HepG2 (cell line): ENCODE measurements around the gene SDCCAG8. TPM values are rescaled to one million over a fixed set of nuclear protein-coding genes. Genes with fewer than 3 reads are reported as not detected.

Experiments used
- MIER3 ChIP-seq: IDR thresholded peaks from 2 replicates; pipeline ENCODE4 v1.6.1; 2016; ENCODE audit warnings: missing compliant biosample characterization, borderline replicate concordance
- NKX3-1 ChIP-seq: sonication (generic); formaldehyde crosslinking; IDR thresholded peaks from 2 replicates; pipeline ENCODE4 v1.5.0; 2020; ENCODE audit warnings: missing genetic modification reagents
- NR1H2 ChIP-seq: sonication (generic); formaldehyde crosslinking; IDR thresholded peaks from 2 replicates; pipeline ENCODE4 v1.8.1; 2022; ENCODE audit warnings: low read depth, missing genetic modification reagents, borderline replicate concordance
- PHB2 ChIP-seq: fragments of 450-650 bp; IDR thresholded peaks from 2 replicates; pipeline ENCODE4 v1.6.1; 2018; ENCODE audit not compliant: partially characterized antibody
- RBAK ChIP-seq: sonication (generic); formaldehyde crosslinking; IDR thresholded peaks from 2 replicates; pipeline ENCODE4 v1.5.1; 2020; ENCODE audit warnings: mild to moderate bottlenecking, missing genetic modification reagents
- TAF1 ChIP-seq: sonication (generic); formaldehyde crosslinking; IDR thresholded peaks from 2 replicates; pipeline ENCODE4 v1.4.0; 2020; ENCODE audit warnings: missing genetic modification reagents
- U2AF1 ChIP-seq: fragments of 200-400 bp; formaldehyde crosslinking; optimal IDR thresholded peaks from 2 replicates; pipeline ENCODE3; 2017; ENCODE audit warnings: mild to moderate bottlenecking, low read depth, low read length
- ZFP37 ChIP-seq: sonication (generic); formaldehyde crosslinking; IDR thresholded peaks from 2 replicates; pipeline ENCODE4 v1.4.0; 2020; ENCODE audit warnings: missing genetic modification reagents, borderline replicate concordance
- ZNF333 ChIP-seq: sonication (generic); formaldehyde crosslinking; IDR thresholded peaks from 2 replicates; pipeline ENCODE4 v1.4.0; 2020; ENCODE audit warnings: mild to moderate bottlenecking, missing genetic modification reagents, borderline replicate concordance
- ZNF496 ChIP-seq: sonication (generic); formaldehyde crosslinking; IDR thresholded peaks from 2 replicates; pipeline ENCODE4 v1.8.1; 2023; ENCODE audit warnings: mild to moderate bottlenecking, moderate library complexity, missing genetic modification reagents; ENCODE audit not compliant: insufficient replicate concordance
- polyA plus RNA-seq, 8 experiments: library from polyadenylated mRNA; depleted of rRNA in 3 of 8; stranded (reverse) in 7 of 8; unstranded in 1 of 8; fragments of >200 nt; fragmentation: Illumina TruSeq in 4 of 8; extraction: Trizol in 4 of 8; gene quantifications; 2 replicates each; pipeline versions ENCODE4 v1.2.1 to v1.2.3, GENCODE V29; 2011 to 2016; ENCODE audit warnings: low read depth in 4 of 8, missing spikeins in 1 of 8, mixed read lengths in 1 of 8; ENCODE audit not compliant: insufficient read depth in 1 of 8
- total RNA-seq, 5 experiments: library from RNA; depleted of rRNA; stranded (reverse); fragments of >200 nt; fragmentation: Illumina TruSeq; extraction: Trizol; gene quantifications; 2 replicates each; pipeline ENCODE4 v1.2.3, GENCODE V29; 2016; ENCODE audit warnings: low read depth in 1 of 5
- TF ChIP-seq, protein P1 (sequence below), 2 experiments: sonication (generic) in 1 of 2; formaldehyde crosslinking in 1 of 2; IDR thresholded peaks; 2 replicates each; pipeline versions ENCODE4 v1.4.0 to v1.6.1; 2016 to 2020; ENCODE audit warnings: borderline replicate concordance in 1 of 2, low read depth in 1 of 2, mild to moderate bottlenecking in 1 of 2, missing genetic modification reagents in 1 of 2
- TF ChIP-seq, protein P2 (sequence below), 2 experiments: sonication (generic) in 1 of 2; formaldehyde crosslinking in 1 of 2; IDR thresholded peaks; 2 replicates each; pipeline versions ENCODE4 v1.5.1 to v1.6.1; 2011 to 2020; ENCODE audit warnings: borderline replicate concordance in 1 of 2, low read depth in 1 of 2, low read length in 1 of 2, mild to moderate bottlenecking in 1 of 2, missing genetic modification reagents in 1 of 2, moderate library complexity in 1 of 2
- TF ChIP-seq, protein P3 (sequence below): sonication (generic); formaldehyde crosslinking; IDR thresholded peaks from 2 replicates; pipeline ENCODE4 v1.8.1; 2022; ENCODE audit warnings: low read depth, mild to moderate bottlenecking, missing genetic modification reagents
- TF ChIP-seq, protein P4 (sequence below): sonication (generic); formaldehyde crosslinking; IDR thresholded peaks from 2 replicates; pipeline ENCODE4 v1.5.1; 2020; ENCODE audit warnings: mild to moderate bottlenecking, missing genetic modification reagents

Gene SDCCAG8
- total and polyA plus RNA-seq, 2 of the 13 experiments (the other 11 are each of a cell fraction or from before 2014, with no cell fraction given): 9.5 to 13.4 TPM

DNA sequence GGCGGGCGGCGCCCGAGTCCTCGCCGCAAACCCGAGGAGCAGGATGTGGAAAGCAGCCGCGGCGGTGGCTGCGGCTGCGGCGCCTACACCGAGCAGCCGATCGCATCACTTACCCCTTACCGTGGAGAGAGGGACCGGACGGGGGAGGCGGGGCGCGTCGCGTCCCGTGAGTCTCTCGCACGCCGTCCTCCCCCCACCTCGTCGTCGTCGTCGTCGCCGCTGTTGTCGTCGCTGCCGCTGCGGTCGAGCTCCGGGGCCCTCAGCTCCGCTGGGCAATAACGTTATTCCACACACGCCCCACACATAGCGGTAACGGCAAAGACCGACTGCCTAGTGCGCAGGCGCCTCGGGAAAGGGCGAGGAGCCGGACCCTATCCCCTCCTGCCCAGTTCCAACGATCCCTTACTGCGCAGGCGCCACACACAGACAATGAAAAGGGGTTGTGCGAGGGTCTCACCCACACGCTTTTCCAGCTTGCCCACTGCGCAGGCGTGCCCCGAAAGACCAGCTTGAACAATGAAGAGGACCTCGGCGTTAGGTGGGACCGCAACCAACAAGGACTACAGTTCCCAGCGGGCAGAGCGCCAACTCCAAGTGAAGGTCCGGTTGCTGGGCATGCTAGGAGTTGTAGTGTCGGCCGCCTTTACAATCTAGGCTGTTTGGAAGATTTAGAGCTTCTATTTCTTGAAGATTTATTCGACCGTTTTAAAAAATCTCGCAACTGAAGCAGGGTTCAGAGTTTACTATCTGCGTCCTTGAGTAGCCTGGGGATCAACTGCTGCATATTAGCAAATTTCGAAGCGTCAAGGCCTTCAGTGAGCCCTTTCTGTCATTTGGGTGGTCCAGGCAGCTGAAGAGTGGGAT lies 682 bp upstream of the SDCCAG8 start, which contains the start of gene CEP170 (continued):
- no peak for TF ChIP-seq PHB2
- no peak for TF ChIP-seq NR1H2 (CRISPR knock-in tag)
- TF ChIP-seq, protein P1, sequence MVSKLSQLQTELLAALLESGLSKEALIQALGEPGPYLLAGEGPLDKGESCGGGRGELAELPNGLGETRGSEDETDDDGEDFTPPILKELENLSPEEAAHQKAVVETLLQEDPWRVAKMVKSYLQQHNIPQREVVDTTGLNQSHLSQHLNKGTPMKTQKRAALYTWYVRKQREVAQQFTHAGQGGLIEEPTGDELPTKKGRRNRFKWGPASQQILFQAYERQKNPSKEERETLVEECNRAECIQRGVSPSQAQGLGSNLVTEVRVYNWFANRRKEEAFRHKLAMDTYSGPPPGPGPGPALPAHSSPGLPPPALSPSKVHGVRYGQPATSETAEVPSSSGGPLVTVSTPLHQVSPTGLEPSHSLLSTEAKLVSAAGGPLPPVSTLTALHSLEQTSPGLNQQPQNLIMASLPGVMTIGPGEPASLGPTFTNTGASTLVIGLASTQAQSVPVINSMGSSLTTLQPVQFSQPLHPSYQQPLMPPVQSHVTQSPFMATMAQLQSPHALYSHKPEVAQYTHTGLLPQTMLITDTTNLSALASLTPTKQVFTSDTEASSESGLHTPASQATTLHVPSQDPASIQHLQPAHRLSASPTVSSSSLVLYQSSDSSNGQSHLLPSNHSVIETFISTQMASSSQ (IDR thresholded peaks at IDR 0.05; ENCODE audit: low read depth): no peak
- TF ChIP-seq, protein P1 (CRISPR knock-in tag; IDR thresholded peaks at IDR 0.05; ENCODE audit: borderline replicate concordance): peak; percentile 72; the same call in 1 of the 2 replicates
- no peak; the same call in 1 of the 2 replicates for TF ChIP-seq ZNF333 (CRISPR knock-in tag)
- TF ChIP-seq ZFP37 (CRISPR knock-in tag): no peak
- no peak for TF ChIP-seq NKX3-1
- no peak; the same call in none of the 2 replicates for TF ChIP-seq MIER3 (CRISPR knock-in tag)
- TF ChIP-seq, protein P2, sequence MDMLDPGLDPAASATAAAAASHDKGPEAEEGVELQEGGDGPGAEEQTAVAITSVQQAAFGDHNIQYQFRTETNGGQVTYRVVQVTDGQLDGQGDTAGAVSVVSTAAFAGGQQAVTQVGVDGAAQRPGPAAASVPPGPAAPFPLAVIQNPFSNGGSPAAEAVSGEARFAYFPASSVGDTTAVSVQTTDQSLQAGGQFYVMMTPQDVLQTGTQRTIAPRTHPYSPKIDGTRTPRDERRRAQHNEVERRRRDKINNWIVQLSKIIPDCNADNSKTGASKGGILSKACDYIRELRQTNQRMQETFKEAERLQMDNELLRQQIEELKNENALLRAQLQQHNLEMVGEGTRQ (IDR thresholded peaks at IDR 0.05; ENCODE audit: low read depth, low read length): no peak
- TF ChIP-seq, protein P2 (CRISPR knock-in tag; IDR thresholded peaks at IDR 0.05; ENCODE audit: borderline replicate concordance): no peak; the same call in 1 of the 2 replicates
- TF ChIP-seq U2AF1: no peak
- no peak for TF ChIP-seq ZNF496 (CRISPR knock-in tag)
- TF ChIP-seq TAF1 (CRISPR knock-in tag): peak; percentile 67
- TF ChIP-seq, protein P3, sequence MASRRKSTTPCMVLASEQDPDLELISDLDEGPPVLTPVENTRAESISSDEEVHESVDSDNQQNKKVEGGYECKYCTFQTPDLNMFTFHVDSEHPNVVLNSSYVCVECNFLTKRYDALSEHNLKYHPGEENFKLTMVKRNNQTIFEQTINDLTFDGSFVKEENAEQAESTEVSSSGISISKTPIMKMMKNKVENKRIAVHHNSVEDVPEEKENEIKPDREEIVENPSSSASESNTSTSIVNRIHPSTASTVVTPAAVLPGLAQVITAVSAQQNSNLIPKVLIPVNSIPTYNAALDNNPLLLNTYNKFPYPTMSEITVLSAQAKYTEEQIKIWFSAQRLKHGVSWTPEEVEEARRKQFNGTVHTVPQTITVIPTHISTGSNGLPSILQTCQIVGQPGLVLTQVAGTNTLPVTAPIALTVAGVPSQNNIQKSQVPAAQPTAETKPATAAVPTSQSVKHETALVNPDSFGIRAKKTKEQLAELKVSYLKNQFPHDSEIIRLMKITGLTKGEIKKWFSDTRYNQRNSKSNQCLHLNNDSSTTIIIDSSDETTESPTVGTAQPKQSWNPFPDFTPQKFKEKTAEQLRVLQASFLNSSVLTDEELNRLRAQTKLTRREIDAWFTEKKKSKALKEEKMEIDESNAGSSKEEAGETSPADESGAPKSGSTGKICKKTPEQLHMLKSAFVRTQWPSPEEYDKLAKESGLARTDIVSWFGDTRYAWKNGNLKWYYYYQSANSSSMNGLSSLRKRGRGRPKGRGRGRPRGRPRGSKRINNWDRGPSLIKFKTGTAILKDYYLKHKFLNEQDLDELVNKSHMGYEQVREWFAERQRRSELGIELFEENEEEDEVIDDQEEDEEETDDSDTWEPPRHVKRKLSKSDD (CRISPR knock-in tag): no peak
- TF ChIP-seq RBAK: no peak
- TF ChIP-seq, protein P4, sequence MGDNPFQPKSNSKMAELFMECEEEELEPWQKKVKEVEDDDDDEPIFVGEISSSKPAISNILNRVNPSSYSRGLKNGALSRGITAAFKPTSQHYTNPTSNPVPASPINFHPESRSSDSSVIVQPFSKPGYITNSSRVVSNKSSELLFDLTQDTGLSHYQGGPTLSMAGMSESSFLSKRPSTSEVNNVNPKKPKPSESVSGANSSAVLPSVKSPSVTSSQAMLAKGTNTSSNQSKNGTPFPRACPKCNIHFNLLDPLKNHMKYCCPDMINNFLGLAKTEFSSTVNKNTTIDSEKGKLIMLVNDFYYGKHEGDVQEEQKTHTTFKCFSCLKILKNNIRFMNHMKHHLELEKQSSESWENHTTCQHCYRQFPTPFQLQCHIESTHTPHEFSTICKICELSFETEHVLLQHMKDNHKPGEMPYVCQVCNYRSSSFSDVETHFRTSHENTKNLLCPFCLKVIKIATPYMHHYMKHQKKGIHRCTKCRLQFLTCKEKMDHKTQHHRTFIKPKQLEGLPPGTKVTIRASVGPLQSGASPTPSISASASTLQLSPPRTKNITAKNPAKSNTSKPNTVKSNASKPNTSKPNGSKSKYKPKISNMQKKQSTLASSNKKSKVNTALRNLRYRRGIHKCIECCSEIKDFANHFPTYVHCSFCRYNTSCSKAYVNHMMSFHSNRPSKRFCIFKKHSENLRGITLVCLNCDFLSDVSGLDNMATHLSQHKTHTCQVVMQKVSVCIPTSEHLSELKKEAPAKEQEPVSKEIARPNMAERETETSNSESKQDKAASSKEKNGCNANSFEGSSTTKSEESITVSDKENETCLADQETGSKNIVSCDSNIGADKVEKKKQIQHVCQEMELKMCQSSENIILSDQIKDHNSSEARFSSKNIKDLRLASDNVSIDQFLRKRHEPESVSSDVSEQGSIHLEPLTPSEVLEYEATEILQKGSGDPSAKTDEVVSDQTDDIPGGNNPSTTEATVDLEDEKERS (CRISPR knock-in tag): no peak
